Activated CD4-positive, alpha-beta T cell treated with anti-CD3 and anti-CD28 coated beads, Interleukin-2, Interleukin-6, amounts not matched to agents 100 ng/mL and 50 ng/mL, durations not matched to agents 16 hours and 8 hours (primary cell): ENCODE measurements around the gene WDFY2.

Experiments used
- DNase-seq: peaks from one replicate; pipeline ENCODE4 v3.0.0-alpha.2; 2020

WDFY2 gene

GRCh38 chr13:51714663-51715168 lies 130.5 kb downstream of the WDFY2 start:
- DNase-seq, result peak; percentile 59

DNA sequence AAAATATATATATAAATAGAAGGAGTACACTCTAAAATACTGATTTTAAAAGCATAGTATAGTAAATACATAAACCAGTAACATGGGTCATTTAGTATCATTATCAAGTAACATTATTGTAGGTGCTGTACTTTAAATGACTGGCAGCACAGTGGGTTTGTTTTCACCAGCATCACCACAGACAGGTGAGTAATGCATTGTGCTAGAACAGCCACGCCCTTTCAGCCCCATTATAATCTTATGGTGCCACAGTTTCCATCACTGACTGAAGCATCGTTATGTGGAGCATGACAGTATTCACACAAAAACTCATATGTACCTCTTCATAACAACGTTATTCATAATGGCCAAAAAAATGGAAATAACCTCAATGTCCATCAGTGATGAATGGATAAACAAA lies 131.4 kb downstream of the WDFY2 start:
- DNase-seq, result no peak

- no peak for DNase-seq
Measured at GRCh38 chr13:51717786-51718398, 133.6 kb downstream of the WDFY2 start.

GRCh38 chr13:51719394-51719793 lies 135.1 kb downstream of the WDFY2 start:
- no peak for DNase-seq

DNA sequence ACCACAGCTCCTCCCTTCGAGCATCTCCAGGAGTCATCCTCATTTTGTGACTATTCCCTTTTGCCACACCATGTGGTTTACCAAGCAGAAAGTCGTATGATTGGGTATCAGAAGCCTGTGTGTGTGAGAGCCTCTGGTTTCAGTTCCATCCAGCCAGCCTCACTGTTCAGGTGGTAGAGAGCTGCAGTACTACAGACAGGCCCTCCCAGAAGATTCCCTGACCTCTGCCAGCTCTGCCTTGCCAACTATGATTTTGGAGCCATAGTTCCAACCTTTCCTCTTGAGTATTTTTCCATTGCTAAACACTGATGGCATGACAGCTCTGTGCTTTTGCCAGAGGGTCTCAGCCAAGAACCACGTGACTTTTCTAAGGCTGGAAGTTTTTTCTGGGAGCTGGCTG lies 137.2 kb downstream of the WDFY2 start:
- DNase-seq, result no peak

GRCh38 chr13:51723529-51723928 lies 139.3 kb downstream of the WDFY2 start:
- DNase-seq, result no peak

GRCh38 chr13:51724721-51725120 lies 140.5 kb downstream of the WDFY2 start:
- no peak for DNase-seq

DNA sequence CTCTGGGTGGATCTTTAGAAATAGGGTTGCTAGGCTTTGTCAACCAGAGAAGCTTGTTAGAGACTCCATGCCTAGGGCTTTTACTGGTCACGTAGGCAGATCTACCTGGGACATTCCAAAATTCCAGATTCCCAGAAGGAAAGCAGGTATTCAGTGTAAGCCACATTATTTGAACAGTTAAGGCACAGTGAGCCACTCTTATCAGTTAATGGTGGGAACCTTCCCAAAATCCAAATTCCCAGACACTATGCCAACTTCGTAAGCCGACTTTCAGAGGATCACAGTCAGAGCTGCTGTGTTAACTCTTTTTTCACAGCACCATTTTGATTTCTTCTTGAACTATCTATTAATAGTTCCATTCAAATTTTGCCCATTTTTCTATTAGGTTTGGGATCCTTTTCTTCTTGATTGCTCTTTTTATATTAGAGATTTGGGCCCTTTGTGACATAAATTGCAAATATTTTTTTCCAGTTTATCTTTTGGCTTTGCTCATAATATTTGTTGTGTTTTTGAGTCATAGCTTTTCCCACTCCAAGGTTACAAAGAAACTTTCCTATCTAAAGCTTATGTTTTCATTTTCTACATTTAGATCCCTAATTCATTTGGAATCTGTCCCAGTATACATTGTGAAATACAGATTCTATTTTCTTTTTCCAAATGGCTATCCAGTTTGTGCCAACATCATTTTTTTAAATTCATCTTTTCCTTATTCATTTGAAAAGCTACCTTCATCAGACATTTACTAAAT lies 142.4 kb downstream of the WDFY2 start:
- no peak for DNase-seq

DNA sequence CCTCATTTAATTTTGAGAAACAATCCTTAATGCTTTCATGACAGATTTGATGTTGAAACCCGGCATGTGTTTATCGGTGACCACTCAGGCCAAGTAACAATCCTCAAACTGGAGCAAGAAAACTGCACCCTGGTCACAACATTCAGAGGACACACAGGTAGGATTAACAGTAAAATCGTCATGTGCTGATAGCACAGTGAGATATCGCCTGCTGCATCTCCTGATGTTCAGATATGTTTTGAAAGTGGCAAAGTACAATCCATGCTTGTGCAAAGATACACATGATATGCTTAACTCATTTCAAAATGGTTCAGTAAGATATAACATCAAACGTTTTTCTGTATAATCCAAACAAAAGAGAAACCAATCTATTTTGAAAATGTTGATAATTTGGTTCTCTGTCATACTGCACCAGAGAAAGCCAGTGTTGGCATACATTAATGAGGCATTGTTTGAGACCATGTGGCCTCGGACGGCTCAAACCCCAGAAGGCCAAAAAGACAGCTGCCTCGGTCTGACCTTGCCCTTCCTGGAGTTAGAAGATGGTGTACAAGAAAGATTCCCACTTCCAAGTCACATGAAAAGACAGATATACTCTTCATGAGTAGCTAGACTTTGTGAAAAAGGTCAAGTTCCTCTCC lies 143.5 kb downstream of the WDFY2 start:
- DNase-seq, result no peak

GRCh38 chr13:51728275-51728673 lies 144.0 kb downstream of the WDFY2 start:
- DNase-seq, result peak; percentile 53

GRCh38 chr13:51728972-51729371 lies 144.7 kb downstream of the WDFY2 start:
- DNase-seq, result peak; percentile 48

- peak; percentile 70 for DNase-seq
Measured at GRCh38 chr13:51729866-51730553, 145.7 kb downstream of the WDFY2 start.

DNA sequence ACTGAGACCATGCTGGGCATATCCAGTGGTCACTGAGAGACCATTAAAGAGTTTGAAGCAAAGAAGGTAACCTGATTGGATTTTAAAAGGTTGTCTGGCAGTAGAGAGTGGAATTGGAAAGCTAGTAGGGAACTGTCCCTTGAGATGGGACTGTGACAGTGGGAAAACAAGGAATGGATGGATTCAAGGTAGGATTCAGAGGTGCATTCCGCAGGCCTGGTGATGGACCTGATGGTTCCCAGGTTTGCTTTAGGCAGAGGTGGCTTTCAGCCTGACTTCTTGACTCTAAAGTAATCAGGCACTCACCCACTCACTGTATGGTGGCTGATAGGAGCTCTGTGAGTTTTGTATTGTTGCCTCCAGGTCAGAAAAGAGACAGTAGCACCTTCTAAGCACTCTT lies 146.7 kb downstream of the WDFY2 start:
- DNase-seq, result no peak

GRCh38 chr13:51731759-51732158 lies 147.5 kb downstream of the WDFY2 start:
- no peak for DNase-seq

- DNase-seq, result no peak
Measured at GRCh38 chr13:51733374-51734298, 149.4 kb downstream of the WDFY2 start.

GRCh38 chr13:51734786-51735185 lies 150.5 kb downstream of the WDFY2 start:
- DNase-seq, result no peak

- peak; percentile 28 for DNase-seq
Measured at GRCh38 chr13:51737609-51738008, 153.3 kb downstream of the WDFY2 start.

DNA sequence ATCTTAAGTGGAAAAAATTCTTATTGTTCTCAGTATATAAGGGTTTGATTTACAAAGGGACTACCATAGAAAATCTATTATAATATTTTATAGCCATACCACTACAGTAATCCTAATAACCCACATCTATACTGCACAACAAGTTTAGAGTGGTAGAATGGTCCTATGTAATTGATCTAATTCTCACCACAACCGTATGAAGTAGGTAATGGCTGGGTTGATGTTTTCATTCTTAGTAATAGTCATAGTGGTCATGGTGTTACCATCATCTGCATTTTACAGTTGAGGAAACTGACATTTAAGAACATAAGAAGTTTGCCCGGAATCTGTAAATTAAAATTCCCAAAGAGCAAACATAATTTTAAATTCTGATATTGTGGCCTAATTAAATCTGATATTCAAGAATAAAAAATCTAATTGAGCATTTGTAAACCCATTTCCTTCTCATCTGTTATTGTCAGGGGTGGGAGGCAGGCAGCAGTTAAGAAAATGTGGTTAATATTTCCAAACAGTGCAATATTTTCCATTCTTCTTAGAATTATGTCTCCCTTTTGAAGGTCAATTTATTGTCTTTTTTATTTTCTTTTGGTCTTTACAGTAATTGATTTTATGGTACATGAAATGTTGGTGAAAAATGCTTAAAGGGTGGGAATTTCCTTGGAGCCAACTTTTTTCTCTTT lies 154.1 kb downstream of the WDFY2 start:
- DNase-seq, result peak; percentile 52

- no peak for DNase-seq
Measured at GRCh38 chr13:51739027-51739764, 154.9 kb downstream of the WDFY2 start.

DNA sequence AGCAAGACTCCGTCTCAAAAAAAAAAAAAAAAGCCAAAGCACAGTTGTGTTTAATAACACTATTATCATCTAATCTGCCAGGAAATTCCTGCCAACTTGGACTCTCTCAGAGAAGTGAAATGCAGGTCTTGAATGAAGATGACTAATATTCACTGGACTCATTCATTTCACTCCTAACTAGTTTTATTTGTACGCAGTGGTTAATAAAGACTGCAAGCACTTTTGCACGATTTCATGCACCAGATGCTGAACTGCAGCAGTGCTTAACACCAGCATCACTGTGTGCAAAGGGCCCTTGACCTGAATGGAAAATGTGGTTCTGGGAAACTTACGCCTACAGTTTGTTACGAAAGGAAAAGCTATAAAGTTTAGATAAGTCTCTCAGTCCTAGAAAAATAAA lies 156.4 kb downstream of the WDFY2 start:
- DNase-seq, result peak; percentile 24

DNA sequence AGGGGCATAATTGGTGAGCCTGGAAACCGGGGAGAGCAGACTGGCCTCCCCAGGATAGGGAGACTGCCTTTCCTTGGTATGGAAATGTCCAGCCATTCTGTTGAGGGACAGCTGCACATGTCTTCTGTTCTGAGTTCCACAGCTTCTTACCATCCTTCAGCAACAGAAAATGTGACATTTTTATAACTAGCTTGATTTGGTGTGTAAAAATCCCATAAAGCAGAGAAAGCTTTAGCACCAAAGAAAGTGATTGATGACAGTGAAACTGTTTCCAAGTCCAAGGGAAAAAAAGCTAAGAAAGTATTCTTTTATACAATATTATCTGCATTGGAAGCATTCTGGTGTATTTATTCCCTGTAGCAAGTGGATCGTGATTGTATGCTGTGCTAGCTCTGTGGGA lies 157.8 kb downstream of the WDFY2 start:
- DNase-seq, result no peak
